Bronchial epithelial cell (primary cell): ENCODE measurements around the gene ATF4. TPM values are rescaled to one million over a fixed set of nuclear protein-coding genes. Genes with fewer than 3 reads are reported as not detected.

Experiments
- DNase-seq: peaks from one replicate; pipeline ENCODE4 v3.0.0-alpha.2; 2010; ENCODE audit warnings: low read depth
- FAIRE-seq: peaks from 2 replicates; lab custom pipeline; 2011; peaks lifted over from hg19 to GRCh38; lab: Jason Lieb, UNC
- H3K27me3 ChIP-seq: 2 replicates; pipeline ENCODE4 v1.5.1; 2011; ENCODE audit warnings: low read length; ENCODE audit not compliant: control insufficient read depth, insufficient read depth
- H3K36me3 ChIP-seq: 2 replicates; pipeline ENCODE4 v1.5.1; 2011; ENCODE audit warnings: low read length; ENCODE audit not compliant: control insufficient read depth, insufficient read depth
- H3K4me3 ChIP-seq: 2 replicates; pipeline ENCODE4 v1.5.1; 2011; ENCODE audit warnings: mild to moderate bottlenecking, low read depth, low read length, control low read depth
- total RNA-seq: library from RNA; depleted of rRNA; stranded (reverse); fragments of >200 nt; gene quantifications from 2 replicates; pipeline ENCODE4 v1.2.1, GENCODE V29; 2014
- TF ChIP-seq, protein P1 (sequence below): IDR thresholded peaks from 2 replicates; pipeline ENCODE4 v1.5.1; 2011; ENCODE audit warnings: mild to moderate bottlenecking, moderate library complexity, low read length, control low read depth, inconsistent platforms; ENCODE audit not compliant: insufficient read depth, severe bottlenecking

ATF4 gene
- total RNA-seq, 1 donor from 2014 or later = 410 TPM

DNA sequence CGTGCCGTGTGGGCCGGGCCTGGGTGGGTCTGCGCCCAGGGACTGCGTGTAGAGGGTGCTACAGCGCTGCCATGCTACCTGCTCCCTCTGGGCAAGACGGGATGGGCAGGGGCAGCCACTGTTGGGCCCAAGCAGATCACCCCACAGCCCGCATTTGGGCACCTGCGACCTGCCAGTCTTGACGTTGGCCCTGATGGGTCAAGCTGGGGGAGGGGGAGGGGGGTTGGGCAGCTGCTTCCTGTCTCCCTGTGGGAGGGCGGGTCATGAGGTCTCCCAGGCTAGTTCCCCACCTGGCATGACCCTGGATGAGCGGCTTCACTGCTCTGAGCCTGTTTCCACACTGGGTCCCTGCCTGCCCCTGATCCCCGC is 15.0 kb downstream of the ATF4 start:
- DNase-seq = no peak
- Histone ChIP-seq H3K27me3 (no peaks in the 10 kb centered on the region), H3K4me3 (no peak overlapping the region), H3K36me3 (no peaks in the 10 kb centered on the region)
- TF ChIP-seq, protein P1, sequence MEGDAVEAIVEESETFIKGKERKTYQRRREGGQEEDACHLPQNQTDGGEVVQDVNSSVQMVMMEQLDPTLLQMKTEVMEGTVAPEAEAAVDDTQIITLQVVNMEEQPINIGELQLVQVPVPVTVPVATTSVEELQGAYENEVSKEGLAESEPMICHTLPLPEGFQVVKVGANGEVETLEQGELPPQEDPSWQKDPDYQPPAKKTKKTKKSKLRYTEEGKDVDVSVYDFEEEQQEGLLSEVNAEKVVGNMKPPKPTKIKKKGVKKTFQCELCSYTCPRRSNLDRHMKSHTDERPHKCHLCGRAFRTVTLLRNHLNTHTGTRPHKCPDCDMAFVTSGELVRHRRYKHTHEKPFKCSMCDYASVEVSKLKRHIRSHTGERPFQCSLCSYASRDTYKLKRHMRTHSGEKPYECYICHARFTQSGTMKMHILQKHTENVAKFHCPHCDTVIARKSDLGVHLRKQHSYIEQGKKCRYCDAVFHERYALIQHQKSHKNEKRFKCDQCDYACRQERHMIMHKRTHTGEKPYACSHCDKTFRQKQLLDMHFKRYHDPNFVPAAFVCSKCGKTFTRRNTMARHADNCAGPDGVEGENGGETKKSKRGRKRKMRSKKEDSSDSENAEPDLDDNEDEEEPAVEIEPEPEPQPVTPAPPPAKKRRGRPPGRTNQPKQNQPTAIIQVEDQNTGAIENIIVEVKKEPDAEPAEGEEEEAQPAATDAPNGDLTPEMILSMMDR = no peak
- FAIRE-seq = no peak

- no peak overlapping the region for H3K4me3 ChIP-seq
- TF ChIP-seq, protein P1 = no peak
- DNase-seq (no peak), FAIRE-seq (no peak)
- H3K27me3 ChIP-seq = no peaks in the 10 kb centered on the region
- no peaks in the 10 kb centered on the region for H3K36me3 ChIP-seq
Observed at GRCh38 chr22:39535831-39536449, 15.6 kb downstream of the ATF4 start.

DNA sequence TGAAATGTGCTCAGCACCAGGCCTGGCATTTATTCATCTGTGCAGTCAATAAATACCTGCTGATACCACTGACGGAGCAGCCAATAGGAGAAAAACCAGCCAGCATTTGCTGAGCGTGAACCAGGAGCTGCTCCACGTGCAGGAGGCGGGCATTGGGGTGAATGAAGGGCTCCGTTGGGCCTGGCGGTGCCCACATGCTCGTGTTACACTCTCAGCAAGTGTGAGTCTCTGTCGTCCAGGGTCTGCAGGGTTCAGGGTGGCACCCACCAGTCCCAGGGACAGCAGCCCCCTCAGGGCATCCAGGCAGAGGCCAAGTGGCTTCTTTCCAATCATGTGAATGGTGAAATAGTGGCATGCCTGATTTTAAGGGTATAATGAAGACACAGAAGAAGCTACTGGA is 16.3 kb downstream of the ATF4 start:
- H3K27me3 ChIP-seq = no peaks in the 10 kb centered on the region
- no peak overlapping the region for H3K4me3 ChIP-seq
- H3K36me3 ChIP-seq = no peaks in the 10 kb centered on the region
- FAIRE-seq = no peak
- TF ChIP-seq, protein P1 = no peak
- no peak for DNase-seq

- no peaks in the 10 kb centered on the region for H3K27me3 ChIP-seq
- FAIRE-seq = no peak
- no peak for DNase-seq
- H3K4me3 ChIP-seq = no peak overlapping the region
- TF ChIP-seq, protein P1 = no peak
- H3K36me3 ChIP-seq = no peaks in the 10 kb centered on the region
Observed at GRCh38 chr22:39537975-39538374, 17.6 kb downstream of the ATF4 start.

- DNase-seq = no peak
Observed at GRCh38 chr22:39543095-39543494, 22.7 kb downstream of the ATF4 start.

More at GRCh38 chr22:39543095-39543494, 22.7 kb downstream of the ATF4 start:
- no peak overlapping the region for H3K4me3 ChIP-seq
- no peaks in the 10 kb centered on the region for H3K27me3 ChIP-seq
- no peak for FAIRE-seq
- no peaks in the 10 kb centered on the region for H3K36me3 ChIP-seq
- TF ChIP-seq, protein P1 = peak; percentile 55
